Left forelimb (tissue), 1 donor: ENCODE results near the gene PLCL2.
"Not testable (repeated sequence)": the region's sequence is repeated elsewhere in the genome, so short reads cannot be mapped to it uniquely, and the experiment has no call there.

Source experiments
- DNase-seq: peaks from one replicate; pipeline ENCODE4 v3.0.0-alpha.2; 2018; ENCODE audit warnings: low spot score

Gene PLCL2

DNA sequence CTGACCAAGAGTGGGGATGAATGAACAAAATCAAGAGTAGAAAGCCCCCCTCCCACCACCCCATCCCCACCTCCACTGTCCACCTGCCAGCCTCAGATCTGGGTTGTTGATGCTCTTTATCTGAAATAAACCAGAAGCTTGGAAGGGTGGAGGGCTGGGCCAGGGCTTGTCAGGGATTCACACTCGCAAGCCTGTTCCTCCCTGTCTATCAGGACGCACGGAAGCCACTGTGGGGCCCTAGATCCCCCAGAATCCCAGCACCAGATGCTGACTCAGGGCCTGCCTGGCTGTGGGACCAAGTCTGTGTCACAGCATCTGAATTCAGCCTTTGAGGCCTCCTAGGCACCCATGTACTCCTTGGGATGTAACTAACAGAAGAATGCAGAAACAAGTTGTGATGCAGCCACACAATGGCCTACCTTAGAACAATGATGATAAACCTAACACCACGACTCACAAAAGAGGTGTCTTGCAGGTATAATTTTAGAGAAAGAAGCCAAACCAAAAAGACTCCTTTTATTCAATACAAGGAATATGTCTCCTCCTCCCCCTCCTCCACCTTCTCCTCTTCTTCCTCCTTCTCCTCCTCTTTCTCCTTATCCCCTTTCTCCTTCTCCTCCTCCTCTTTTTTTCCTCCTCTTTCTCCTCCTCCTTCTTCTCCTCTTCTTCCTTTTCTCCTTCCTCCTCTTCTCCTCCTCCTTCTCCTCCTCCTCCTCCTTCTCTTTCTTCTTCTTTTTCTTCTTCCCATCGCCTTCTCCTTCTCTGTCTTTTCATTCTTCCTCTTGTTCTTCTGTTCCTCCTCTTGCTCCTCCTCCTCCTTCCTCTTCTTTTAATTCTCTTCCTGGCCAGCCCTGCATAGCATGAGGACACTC, 234.7 kb downstream of the PLCL2 start:
- DNase-seq = no peak

DNA sequence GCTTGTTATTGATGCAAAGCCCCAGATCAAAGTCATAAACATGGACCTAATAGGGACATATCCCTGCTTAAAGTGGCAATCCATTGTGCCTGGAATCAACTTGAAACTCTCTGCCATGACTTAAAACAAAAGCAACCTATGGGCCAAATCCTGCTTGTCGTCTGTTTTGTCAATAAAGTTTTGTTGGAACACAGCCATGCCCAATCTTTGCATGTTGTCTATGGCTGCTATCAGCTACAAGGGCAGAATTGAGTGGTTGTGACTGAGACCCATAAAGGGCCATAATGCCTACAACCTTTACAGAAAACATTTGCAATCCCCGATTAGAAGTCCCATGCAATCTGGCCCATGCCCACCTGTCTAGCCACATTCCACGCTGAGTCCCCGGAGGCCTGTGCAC, 235.4 kb downstream of the PLCL2 start:
- DNase-seq = no peak

DNA sequence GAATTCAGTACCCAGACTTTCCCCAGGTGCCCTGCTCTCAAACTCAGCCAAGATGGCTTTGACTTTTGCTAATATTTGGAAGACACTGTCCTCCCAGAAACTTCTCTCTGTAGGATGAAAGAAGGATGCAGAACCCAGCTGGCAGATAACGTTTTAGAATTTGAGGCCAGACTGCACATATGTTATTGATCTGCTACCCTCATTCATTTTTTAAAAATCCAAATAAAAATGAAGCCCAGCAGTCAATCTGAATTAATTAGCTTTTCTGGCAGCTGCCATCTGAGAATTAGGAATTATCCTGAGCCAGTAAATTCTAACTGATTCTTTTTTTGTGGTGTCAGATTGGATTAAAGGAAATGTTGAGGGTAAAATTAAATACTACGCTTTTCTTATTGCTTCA, 236.6 kb downstream of the PLCL2 start:
- DNase-seq = no peak

DNA sequence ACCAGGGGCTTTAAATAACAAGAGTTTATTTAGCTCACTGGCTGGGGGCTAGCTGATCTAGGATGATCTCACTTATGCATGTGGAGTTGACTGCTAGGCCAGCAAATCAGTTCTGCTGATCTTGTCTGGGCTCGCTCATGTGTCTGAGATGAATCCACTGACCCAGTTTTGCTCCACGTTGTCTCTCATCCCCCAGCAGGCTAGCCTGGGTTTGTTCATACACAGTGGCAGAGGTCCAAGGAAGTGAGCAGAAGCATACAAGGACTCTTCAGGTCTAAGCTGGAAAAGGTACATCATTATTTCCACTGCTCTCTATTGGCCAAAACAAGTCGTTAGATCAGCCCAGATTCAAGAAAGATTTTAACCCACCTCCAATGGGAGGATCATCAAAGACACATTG, 238.0 kb downstream of the PLCL2 start:
- DNase-seq = no peak

DNA sequence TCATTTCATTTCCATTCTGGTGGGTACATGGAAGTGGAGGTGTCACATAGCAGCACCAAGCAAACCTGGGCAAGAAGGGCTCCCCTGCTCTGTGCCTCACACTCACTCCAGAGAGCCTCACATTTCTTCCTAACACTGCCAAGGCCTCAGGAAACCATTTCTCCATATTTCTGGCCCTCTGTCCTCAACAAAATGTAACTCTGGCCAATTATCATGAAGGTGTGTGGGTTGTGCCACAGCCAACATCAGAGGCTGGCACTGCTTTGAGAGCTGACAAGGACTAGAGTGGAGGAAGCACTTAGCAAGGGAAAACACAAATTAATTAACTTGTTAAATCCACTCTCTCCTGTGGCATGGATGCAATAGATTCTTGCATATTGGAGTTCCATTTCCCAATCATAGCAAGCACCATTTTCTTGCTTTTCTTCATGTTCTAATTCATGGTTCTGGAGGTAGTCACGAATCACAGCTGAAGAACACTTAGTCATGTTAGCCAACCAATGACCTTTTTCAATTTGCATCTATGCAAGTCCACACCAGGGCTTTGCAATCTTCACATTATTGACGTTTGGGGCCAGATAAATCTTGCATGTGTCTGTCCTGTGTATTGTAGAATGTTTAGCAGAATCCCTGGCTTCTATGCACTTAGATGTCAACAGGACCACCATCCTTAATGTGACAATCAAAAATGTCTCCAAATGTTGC, 241.1 kb downstream of the PLCL2 start:
- no peak for DNase-seq

DNA sequence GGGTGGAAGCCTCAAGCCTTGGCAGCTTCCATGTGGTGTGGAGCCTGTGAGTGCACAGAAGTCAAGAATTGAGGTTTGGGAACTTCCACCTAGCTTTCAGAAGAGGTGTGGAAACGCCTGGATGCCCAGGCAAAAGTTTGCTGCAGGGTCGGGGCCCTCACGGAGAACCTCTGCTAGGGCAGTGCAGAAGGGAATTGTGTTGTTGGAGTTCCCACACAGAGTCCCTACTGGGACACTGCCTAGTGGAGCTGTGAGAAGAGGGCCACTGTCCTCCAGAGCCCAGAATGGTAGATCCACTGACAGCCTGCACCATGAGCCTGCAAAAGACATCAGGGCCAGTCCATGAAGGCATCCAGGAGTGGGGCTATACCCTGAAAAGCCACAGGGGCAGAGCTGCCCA, 243.9 kb downstream of the PLCL2 start:
- DNase-seq = not testable (repeated sequence)

DNA sequence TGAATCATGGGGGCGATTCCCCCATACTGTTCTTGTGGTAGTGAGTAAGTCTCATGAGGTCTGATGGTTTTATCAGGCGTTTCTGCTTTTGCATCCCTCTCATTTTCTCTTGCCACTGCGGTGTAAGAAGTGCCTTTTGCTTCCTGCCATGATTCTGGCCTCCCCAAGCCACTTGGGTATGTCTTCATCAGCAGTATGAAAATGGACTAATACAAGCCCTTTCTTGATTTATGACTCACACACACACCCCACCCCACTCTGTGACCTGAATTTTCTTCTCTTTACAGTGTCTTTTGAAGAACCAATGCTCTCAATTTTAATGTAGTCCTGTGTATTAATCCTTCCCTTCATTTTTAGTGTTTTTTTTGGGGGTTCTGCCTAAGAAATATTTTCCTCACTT, 244.8 kb downstream of the PLCL2 start:
- DNase-seq = no peak

DNA sequence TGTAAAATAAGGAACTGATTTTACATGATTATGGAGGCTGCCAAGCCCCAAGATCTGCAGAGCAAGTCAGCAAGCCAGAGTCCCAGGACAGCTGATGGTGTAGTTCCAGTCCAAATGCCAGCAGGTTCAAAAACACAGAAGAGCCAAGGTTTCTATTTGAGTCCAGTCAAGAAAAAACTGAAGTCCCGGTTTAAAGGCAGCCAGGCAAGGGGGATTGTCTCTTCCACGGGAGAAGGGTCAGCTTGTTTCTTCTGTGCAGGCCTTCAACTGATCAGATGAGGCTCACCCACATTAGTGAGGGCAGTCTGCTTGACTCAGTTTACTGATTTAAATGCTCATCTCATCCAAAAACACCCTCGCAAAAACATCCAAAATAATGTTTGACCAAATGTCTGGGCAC, 246.2 kb downstream of the PLCL2 start:
- no peak for DNase-seq

DNA sequence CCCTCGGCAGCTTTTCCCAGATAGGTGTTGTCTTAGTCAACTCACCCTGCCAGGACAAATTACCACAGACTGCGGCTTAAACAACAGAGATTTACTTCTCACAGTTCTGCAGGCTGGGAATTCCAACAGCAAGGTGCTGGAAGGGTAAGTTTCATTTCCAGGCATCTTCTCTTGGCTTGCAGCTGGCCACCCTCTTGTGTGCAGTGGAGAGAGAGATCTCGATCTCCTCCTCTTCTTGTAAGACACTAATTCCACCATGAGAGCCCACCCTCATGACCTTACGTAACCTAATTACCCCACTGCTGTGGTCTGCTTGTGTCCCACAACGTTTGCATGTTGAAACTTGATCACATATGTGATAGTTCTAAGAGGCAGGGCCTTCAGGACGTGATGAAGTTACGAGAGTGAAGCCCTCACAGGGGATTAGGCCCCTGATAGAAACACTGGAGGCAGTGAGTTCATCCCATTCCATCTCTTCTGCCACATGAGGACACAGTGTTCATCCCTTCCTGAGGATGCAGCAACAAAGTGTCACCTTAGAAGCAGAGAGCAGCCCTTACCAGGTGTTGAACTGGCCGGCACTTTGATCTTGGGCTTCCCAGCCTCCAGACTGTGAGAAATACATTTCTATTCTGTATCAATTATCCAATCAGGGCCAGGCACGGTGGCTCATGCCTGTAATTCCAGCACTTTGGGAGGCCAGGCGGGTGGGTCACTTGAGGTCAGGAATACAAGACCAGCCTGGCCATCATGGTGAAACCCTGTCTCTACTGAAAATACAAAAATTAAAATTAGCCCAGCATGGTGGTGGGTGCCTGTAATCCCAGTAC, 247.7 kb downstream of the PLCL2 start:
- no peak for DNase-seq

DNA sequence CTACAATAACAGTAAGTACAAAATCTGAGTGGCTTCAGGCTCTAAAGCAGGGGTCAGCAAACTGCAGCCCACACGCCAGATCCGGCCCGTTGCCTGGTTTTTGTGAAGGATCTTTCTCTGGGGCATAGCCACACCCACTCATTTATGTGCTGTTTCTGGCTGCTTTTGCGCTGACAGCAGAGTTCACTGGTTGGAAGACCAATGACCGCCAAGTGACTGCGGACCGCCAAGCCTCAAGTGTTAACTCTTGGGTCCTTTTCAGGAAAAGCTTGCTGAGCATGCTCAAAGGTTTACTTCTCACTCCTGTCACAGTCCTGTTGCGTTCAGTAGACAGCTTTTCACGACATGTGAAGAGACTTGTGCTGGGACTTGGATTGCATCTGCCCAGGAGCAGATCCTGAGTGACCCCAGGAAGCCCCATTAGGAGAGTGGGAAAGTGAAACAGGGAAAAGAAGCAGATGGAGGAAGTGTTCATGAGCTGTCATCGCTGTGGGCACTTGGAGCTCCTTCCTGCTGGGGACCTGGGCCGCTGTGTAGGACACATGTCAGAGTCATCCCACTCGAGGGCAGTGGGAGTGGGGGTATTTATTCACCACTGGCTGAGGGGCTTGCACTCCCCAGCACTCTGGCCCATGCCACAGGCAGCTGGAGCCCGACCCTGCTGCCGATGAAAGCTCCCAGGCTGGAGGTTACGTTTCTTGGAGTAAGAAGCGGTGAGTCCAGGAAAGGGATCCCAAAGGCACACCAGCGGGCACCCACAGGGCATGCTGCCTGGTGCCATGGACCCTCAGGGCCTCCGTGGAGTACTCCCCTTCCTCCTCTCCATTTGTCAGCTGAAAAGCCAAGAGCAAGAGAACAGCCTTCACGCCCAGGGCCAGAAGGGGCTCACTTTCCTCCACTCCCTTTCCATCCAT, 249.1 kb downstream of the PLCL2 start:
- no peak for DNase-seq

DNA sequence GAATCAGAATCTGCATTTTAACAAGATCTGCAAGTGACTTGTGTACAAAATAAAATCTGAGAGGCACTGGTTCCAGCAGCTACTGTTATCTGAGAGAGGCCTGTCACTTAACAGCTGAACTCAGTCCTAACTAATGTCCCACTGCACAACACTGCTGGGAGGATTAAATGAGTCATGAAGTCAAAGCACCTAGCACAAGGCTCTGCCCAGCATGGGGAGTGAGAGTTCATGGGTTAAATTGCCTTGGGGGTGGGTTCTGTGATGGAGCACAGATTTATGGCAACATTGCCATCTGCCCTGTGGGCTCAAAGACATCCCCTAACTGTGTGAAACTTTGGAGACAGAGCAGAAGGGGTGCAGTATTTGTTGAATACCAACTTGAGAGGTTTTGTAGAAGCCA, 250.9 kb downstream of the PLCL2 start:
- no peak for DNase-seq

DNA sequence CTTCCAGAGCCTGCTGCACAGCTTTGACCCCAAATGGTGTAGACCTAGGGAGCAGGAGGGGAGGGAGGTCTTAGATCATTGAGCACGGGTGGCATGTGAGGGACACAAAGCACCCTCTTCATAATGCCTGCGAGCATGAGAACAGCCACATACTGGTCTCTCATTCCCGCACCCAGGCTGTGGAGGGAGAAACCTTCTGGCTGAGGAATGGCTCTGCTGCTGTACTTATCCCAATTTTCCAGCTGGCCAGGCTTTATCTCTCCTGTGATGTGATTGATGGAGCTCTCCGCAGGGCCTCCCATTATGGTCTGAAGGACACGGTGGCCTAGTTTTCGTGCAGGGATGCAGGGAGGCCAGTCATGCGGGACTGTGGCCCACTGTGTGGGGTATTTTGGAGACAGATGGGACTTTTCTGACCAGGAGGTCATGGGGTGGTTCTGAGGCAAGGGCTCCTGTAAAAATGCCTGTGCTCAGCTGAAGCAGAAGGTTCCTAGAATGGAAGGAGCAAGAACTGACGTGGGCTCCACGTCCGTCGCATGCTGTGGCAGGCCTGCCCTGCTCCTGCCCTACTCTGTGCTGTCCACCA, 251.5 kb downstream of the PLCL2 start:
- DNase-seq = no peak

DNA sequence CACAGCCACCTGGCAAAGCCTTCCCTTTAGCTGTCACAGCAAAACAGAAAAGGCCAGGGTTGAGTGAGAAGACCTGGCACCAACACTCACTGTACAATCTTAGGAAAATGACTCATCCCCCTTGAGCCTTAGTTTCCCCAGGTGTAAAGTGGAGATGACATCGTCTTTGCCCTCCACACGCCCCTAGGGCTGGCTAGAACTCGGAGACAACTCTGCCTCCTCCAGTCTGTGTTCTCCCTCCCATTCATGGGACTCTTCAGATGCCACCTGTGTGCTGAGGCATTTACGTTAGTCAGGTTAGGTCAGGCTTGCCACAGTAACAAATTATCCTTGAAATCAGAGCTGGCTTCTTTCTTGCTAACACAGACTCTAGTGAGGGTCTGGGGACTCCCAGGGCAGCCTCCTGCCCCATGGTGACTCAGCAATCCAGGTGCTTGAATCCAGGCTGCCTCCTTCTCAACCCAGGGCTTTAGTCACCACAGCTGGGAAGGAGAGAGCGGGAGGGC, 252.6 kb downstream of the PLCL2 start:
- DNase-seq = no peak

DNA sequence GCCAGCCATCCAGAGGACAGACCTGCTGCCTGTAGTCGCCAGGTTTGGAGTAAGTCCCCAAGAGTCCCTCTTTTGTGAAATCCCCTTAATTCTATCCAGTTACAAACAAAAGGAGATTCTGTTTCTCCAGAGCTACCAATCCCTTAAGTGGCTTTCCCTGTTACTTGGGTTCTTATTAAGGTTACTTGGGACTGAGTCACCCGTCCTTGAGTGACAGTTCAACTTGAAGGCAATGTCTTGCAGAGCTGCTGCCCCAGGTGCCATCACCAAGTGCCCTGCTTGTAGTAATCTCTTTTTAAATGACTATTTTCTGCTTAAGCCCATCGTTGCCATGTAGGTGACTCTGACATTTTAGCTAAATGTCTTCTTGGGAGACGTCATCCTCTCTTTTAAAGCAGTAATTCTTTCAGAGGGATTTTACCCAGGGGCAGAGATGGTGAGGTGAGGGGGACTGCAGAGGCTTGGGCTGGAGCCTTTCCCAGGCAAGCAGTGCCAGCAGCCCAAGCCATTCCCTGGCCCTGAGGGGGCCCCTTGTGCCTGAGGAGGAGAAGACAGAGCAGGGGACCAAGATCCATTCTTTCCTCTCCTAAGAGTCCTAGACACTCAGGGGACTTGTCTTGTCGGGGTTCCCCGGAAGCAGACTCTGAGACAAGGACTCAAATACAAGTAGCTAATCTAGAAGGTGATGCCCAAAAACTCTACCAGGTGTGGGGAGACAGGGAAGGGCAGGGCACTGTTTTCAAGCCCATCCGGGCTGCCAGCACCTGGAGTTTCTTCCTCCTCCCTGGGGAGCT, 253.7 kb downstream of the PLCL2 start:
- no peak for DNase-seq
